ENCODE measurements around the gene TBP. TPM values are rescaled to one million over a fixed set of nuclear protein-coding genes. Genes with fewer than 3 reads are reported as not detected.

The TBP gene
- total and polyA plus RNA-seq, 12 donors, result 10.4 to 27.8 (median 15.1) TPM

GRCh38 chr6:170578909-170579308, 24.7 kb downstream of the TBP start:
- H3K27me3 ChIP-seq, result no peaks in the 10 kb centered on the region
- H3K4me3 ChIP-seq, result no peak overlapping the region
- no peak for TF ChIP-seq POLR2A (IDR thresholded peaks at IDR 0.05)
- no peak for TF ChIP-seq CTCF (IDR thresholded peaks at IDR 0.05)
- no peaks in the 10 kb centered on the region for H3K9me3 ChIP-seq (replicated peaks in 1 of 3)
- intact Hi-C loops (cut with DNase I), result no loop called here
- H3K27ac ChIP-seq, result no peak overlapping the region
- H3K36me3 ChIP-seq (replicated peaks in 1 of 2), result peaks cover 0 to 72% of the 10 kb centered on the region in 2 donors
- peaks cover 6 to 7% of the 10 kb centered on the region in 2 donors for H3K4me1 ChIP-seq (replicated peaks in 1 of 2)
- DNase-seq, result no peak

DNA sequence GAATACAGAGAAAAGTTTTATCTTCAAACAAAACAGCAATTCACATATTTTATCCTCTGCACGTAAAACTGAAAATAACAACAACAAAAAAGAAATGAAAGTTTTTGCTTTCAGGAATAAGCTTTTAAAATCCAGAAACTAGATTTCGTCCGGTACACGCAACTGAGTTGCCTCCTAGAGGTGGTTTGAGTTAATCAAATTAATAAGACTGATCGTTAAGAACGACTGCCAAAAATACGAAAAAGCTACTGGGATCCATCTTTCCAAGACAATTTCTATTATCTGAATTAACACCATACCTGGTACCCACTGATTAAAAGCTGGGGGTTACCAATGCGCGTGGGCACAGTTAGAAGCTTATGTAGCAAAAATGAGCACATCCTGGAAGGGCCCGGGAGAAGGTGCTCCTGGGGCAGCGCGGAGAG, 29.6 kb downstream of the TBP start:
- intact Hi-C loops (cut with DNase I), result no loop called here
- H3K4me1 ChIP-seq (replicated peaks in 1 of 2), result peaks cover 13 to 14% of the 10 kb centered on the region in 2 donors
- H3K4me3 ChIP-seq, result peak overlapping the region; percentile 19 to 100 (median 57)
- H3K27me3 ChIP-seq, result no peaks in the 10 kb centered on the region
- H3K27ac ChIP-seq, result peak overlapping the region; percentile 12 to 91 (median 67)
- TF ChIP-seq CTCF (IDR thresholded peaks at IDR 0.05), result peak in 2 of 6 experiments; percentile 11 to 30
- TF ChIP-seq POLR2A (IDR thresholded peaks at IDR 0.05), result no peak
- 1 to 5% (median 1%) methylated on average over 9 to 12 of the region's 12 CpGs for WGBS, 4 donors
- no peaks in the 10 kb centered on the region for H3K9me3 ChIP-seq (replicated peaks in 1 of 3)
- no peak for DNase-seq
- H3K36me3 ChIP-seq (replicated peaks in 1 of 2), result peaks cover 0 to 38% of the 10 kb centered on the region in 2 donors

GRCh38 chr6:170584181-170584953, 30.2 kb downstream of the TBP start, which contains the start of gene PDCD2:
Gene PDCD2 (minus strand): TSS chr6:170584637. CDS start chr6:170584581, 56 bp downstream.
- WGBS, 4 donors, result 0 to 1% (median 0%) methylated on average over 2 to 81 of the region's 81 CpGs
- Histone ChIP-seq H3K4me1 (replicated peaks in 1 of 2) (peaks cover 13 to 14% of the 10 kb centered on the region in 2 donors), H3K27ac (peak within 1 kb of the TSS; percentile 12 to 91 (median 67)), H3K9me3 (replicated peaks in 1 of 3) (no peaks in the 10 kb centered on the region), H3K27me3 (no peaks in the 10 kb centered on the region), H3K36me3 (replicated peaks in 1 of 2) (peaks cover 0 to 32% of the 10 kb centered on the region in 2 donors), H3K4me3 (peak within 1 kb of the TSS; percentile 51 to 100 (median 71))
- intact Hi-C loops (cut with DNase I), result no loop called here
- TF ChIP-seq POLR2A (IDR thresholded peaks at IDR 0.05), result peak; percentile 49 to 63
- no peak for TF ChIP-seq CTCF (IDR thresholded peaks at IDR 0.05)
- DNase-seq, result peak; percentile 91 to 96 (median 93)

DNA sequence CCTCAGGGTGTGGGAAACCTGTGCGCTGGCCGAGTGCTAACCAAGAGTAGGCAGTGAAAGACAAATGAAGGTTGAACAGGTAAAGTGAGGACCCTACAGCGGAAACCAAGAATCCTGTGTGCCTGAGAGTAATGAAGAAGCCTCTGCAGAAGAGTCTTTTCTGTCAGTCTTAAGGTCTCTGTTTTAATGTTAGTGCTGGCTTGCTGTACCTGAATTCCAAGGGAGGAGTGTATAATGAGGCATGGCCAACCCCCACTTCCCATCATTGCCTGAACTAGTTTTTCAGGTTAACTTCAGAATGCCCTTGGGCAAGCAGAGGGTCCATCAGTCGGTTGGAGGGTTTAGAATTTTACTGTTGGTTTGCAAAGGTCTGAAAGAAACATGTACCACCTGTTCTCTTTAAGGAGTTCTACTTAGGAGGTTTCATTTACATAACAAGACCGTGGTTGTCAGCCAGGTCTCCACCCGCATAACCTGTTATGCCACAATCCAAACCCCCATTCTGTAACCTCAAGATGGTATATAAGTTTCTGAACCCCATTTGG, 30.9 kb downstream of the TBP start:
- TF ChIP-seq CTCF (IDR thresholded peaks at IDR 0.05) (no peak), POLR2A (IDR thresholded peaks at IDR 0.05) (no peak)
- no peak for DNase-seq
- H3K36me3 ChIP-seq (replicated peaks in 1 of 2), result peaks cover 0 to 27% of the 10 kb centered on the region in 2 donors
- 3 to 9% (median 6%) methylated on average over 6 of the region's 6 CpGs for WGBS, 4 donors
- intact Hi-C loops (cut with DNase I), result no loop called here
- H3K9me3 ChIP-seq (replicated peaks in 1 of 3), result no peaks in the 10 kb centered on the region
- H3K4me1 ChIP-seq (replicated peaks in 1 of 2), result peaks cover 13 to 14% of the 10 kb centered on the region in 2 donors
- no peaks in the 10 kb centered on the region for H3K27me3 ChIP-seq
- H3K4me3 ChIP-seq, result peak overlapping the region; percentile 51 to 100 (median 71)
- H3K27ac ChIP-seq, result peak overlapping the region in 4 of 5 donors; percentile 53 to 91 (median 76)

Data from adrenal gland (tissue), 12 donors.